T-helper 17 cell (primary cell): ENCODE results near the gene ZDHHC19. TPM values are rescaled to one million over a fixed set of nuclear protein-coding genes. Genes with fewer than 3 reads are reported as not detected.
"Not testable (repeated sequence)": the region's sequence is repeated elsewhere in the genome, so short reads cannot be mapped to it uniquely, and the experiment has no call there.

Experiments
- ATAC-seq: fragments of 150-1000 bp; cut with Tn5 transposase; 2 replicates; pipeline ENCODE4 v1.10.0; 2021; ENCODE audit warnings: mild to moderate bottlenecking, moderate library complexity
- DNase-seq, 3 donors: peaks; one replicate each; pipeline versions ENCODE4 v3.0.0 to v3.0.0-alpha.2; 2020 to 2021
- H3K9me3 ChIP-seq: one replicate; pipeline ENCODE4 v1.7.0; 2013; ENCODE audit warnings: low read length, mild to moderate bottlenecking; ENCODE audit not compliant: control insufficient read depth, poor library complexity, severe bottlenecking
- H3K27ac Mint-ChIP-seq: one replicate; pipeline ENCODE4 v1.8.0; 2022; ENCODE audit warnings: mild to moderate bottlenecking, moderate library complexity, mixed read lengths
- H3K27me3 Mint-ChIP-seq: one replicate; pipeline ENCODE4 v1.8.0; 2022; ENCODE audit warnings: mixed read lengths
- H3K36me3 Mint-ChIP-seq: one replicate; pipeline ENCODE4 v1.8.0; 2022; ENCODE audit warnings: low read depth, mixed read lengths
- H3K4me1 Mint-ChIP-seq: one replicate; pipeline ENCODE4 v1.8.0; 2022; ENCODE audit warnings: mild to moderate bottlenecking, mixed read lengths
- H3K4me3 Mint-ChIP-seq: one replicate; pipeline ENCODE4 v1.8.0; 2022; ENCODE audit warnings: mild to moderate bottlenecking, moderate library complexity, mixed read lengths
- total RNA-seq, 4 donors: library from RNA in 2 of 4; stranded (reverse) in 2 of 4; gene quantifications; one replicate each; pipeline ENCODE4 v1.2.3 and lab custom pipeline; 2022 to 2026

ZDHHC19 gene
- total RNA-seq, 2 donors from 2014 or later: not detected

DNA sequence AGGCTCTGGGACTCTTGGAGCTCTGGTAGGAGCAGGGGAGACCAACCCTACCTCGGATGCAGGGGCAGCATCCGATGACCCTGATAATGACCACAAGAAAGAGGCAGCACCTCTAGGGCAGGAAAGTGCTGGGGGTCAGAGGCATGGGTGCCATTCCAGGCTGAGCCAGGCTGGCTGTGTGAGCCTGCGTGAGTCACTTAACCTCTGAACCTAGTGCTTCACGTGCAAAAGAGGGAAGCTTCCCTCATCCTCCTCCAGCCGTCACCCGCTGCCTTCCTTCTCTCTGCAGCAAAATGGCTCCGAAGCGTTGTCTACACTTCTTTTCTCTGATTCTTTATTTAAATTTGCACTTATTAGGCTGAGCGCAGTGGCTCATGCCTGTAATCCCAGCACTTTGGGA is 35.5 kb downstream of the ZDHHC19 start:
- ATAC-seq: no peak
- no peaks in the 10 kb centered on the region for H3K9me3 ChIP-seq
- DNase-seq: no peak
- H3K4me3 Mint-ChIP-seq: no peak overlapping the region
- no peak overlapping the region for H3K27ac Mint-ChIP-seq
- no peaks in the 10 kb centered on the region for H3K36me3 Mint-ChIP-seq
- peaks cover 18% of the 10 kb centered on the region for H3K4me1 Mint-ChIP-seq
- H3K27me3 Mint-ChIP-seq: no peaks in the 10 kb centered on the region

DNA sequence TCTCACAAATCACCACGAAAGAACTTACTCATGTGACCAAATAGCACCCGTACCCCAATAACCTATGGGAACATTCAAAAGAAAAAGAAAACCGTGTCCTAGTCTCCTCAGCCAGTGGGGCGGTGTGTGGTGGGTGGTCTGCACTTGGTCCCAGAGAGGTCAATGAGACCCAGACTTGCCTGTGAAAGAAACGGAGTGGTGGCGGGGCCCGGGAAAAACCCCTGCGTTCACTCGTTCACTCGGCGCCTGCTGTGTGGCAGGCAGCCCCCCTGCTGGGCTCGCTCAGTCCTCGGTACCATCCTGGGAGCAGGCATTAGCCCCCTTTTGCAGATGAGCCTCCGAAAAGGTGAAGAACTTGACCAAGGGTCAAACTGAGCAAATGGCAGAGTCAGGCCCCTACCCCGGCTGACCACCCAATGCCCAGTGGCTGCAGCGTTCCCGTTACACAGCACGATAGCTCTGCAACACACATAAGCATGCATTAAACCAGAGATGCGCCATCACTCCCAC is 36.0 kb downstream of the ZDHHC19 start:
- no peaks in the 10 kb centered on the region for H3K36me3 Mint-ChIP-seq
- no peak for DNase-seq
- H3K4me3 Mint-ChIP-seq: no peak overlapping the region
- H3K4me1 Mint-ChIP-seq: peaks cover 17% of the 10 kb centered on the region
- no peak overlapping the region for H3K27ac Mint-ChIP-seq
- no peak for ATAC-seq
- no peaks in the 10 kb centered on the region for H3K9me3 ChIP-seq
- H3K27me3 Mint-ChIP-seq: no peaks in the 10 kb centered on the region

DNA sequence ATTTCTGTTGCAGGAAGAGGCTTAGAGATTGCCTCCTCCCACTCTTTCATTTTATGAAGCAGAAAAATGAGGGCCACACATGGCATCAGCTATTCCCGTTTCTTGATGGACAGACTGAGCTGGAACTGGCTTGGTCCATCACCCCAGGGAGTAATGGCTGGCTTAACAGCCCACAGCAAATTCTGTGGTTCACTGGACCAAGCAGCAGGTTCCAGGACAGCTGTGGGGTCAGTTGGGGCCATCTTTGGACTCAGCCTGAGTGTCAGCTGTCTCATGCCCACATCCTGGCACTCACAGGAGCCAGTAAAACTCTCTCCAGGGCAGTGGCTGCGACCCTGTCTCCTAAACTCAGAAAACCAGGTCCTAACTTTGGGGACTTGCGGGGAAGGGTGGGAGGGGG is 36.5 kb downstream of the ZDHHC19 start:
- no peaks in the 10 kb centered on the region for H3K9me3 ChIP-seq
- Mint-ChIP-seq H3K27me3 (no peaks in the 10 kb centered on the region), H3K4me3 (no peak overlapping the region), H3K36me3 (no peaks in the 10 kb centered on the region), H3K27ac (no peak overlapping the region), H3K4me1 (peaks cover 12% of the 10 kb centered on the region)
- no peak for DNase-seq
- ATAC-seq: no peak

GRCh38 chr3:196170296-196170695 is 40.9 kb downstream of the ZDHHC19 start:
- not testable (repeated sequence) for H3K36me3 Mint-ChIP-seq, H3K9me3 ChIP-seq, ATAC-seq, H3K27me3 Mint-ChIP-seq, H3K4me1 Mint-ChIP-seq, H3K27ac Mint-ChIP-seq, H3K4me3 Mint-ChIP-seq, DNase-seq

GRCh38 chr3:196169836-196170240 is 41.4 kb downstream of the ZDHHC19 start:
- Mint-ChIP-seq H3K4me1 (peaks cover 4% of the 10 kb centered on the region), H3K27me3 (no peaks in the 10 kb centered on the region), H3K4me3 (no peak overlapping the region), H3K36me3 (no peaks in the 10 kb centered on the region), H3K27ac (no peak overlapping the region)
- ATAC-seq (no peak), DNase-seq (no peak)
- no peaks in the 10 kb centered on the region for H3K9me3 ChIP-seq

DNA sequence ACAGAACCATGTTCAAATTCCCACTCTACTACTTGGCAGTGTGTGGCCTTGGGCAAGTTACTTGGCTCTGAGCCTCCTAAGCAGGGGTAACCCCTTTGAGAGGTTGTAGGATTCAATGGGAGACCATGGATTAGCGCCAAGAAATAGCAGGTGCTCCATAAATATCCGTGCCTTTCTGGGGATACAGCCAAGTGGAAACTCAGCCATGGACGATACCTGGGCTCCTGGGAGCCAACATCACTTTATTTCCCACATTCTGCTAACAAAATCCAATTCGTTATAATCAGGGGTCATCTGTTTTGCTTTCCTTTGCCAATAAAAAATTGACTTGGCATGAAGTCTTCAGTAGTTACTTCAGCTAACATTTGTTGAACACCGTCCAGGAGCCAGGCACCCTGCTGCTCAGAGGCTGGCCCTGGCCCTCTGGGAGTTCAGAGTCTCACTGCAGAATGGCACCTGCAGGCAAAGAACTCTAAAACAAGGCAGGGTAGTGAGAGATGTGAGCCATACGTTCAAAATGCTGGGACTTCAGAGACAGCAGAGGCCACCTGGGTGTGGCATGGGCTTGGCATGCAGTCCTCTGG is 42.3 kb downstream of the ZDHHC19 start:
- no peak overlapping the region for H3K4me3 Mint-ChIP-seq
- no peaks in the 10 kb centered on the region for H3K27me3 Mint-ChIP-seq
- H3K9me3 ChIP-seq: no peaks in the 10 kb centered on the region
- DNase-seq (no peak), ATAC-seq (no peak)
- peaks cover 4% of the 10 kb centered on the region for H3K4me1 Mint-ChIP-seq
- H3K36me3 Mint-ChIP-seq: no peaks in the 10 kb centered on the region
- no peak overlapping the region for H3K27ac Mint-ChIP-seq

GRCh38 chr3:196166741-196167140 is 44.5 kb downstream of the ZDHHC19 start:
- peaks cover 4% of the 10 kb centered on the region for H3K4me1 Mint-ChIP-seq
- no peak for ATAC-seq
- no peaks in the 10 kb centered on the region for H3K36me3 Mint-ChIP-seq
- no peaks in the 10 kb centered on the region for H3K27me3 Mint-ChIP-seq
- no peak for DNase-seq
- no peak overlapping the region for H3K27ac Mint-ChIP-seq
- H3K4me3 Mint-ChIP-seq: no peak overlapping the region
- no peaks in the 10 kb centered on the region for H3K9me3 ChIP-seq

DNA sequence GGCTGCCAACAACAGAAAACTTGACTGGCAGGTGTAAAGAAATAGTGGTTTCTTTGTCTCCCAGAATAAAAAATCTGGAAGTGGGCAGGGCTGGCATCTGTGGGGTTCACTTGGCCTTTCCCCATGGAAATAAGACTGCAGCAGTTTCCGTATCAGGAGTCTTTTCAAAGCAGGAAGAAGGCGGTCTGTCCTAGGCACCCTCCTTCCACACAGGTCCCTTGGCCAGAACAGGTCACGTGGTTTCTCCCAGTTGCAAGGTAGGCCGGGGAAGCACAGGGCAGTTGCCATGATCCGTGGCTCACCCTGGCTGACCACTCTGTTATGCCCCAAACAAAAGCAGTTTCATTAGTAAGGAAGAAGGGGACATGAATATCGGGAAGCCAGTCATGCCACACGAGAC is 45.4 kb downstream of the ZDHHC19 start:
- no peaks in the 10 kb centered on the region for H3K36me3 Mint-ChIP-seq
- no peak for ATAC-seq
- DNase-seq: no peak
- H3K4me3 Mint-ChIP-seq: no peak overlapping the region
- H3K27ac Mint-ChIP-seq: no peak overlapping the region
- H3K9me3 ChIP-seq: no peaks in the 10 kb centered on the region
- no peaks in the 10 kb centered on the region for H3K27me3 Mint-ChIP-seq
- peaks cover 4% of the 10 kb centered on the region for H3K4me1 Mint-ChIP-seq

DNA sequence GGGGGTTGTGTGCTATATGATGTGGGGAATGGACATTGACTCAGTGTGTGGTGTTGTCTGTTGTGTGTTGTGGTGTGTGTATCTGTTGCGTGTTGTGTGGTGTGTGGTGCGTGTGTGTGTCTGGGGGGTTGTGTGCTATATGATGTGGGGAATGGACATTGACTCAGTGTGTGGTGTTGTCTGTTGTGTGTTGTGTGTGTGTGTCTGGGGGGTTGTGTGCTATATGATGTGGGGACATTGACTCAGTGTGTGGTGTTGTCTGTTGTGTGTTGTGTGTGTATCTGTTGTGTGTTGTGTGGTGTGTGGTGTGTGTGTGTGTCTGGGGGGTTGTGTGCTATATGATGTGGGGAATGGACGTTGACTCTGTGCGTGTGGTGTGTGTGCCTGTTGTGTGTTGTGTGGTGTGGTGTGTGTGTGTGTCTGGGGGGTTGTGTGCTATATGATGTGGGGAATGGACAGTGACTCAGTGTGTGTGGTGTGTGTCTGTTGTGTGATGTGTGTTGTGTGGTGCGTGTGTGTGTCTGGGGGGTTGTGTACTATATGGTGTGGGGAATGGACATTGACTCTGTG is 46.1 kb downstream of the ZDHHC19 start:
- not testable (repeated sequence) for H3K36me3 Mint-ChIP-seq, H3K27ac Mint-ChIP-seq, H3K27me3 Mint-ChIP-seq, DNase-seq, H3K4me3 Mint-ChIP-seq, ATAC-seq, H3K9me3 ChIP-seq
- H3K4me1 Mint-ChIP-seq: peaks cover 11% of the 10 kb centered on the region

- peaks cover 12% of the 10 kb centered on the region for H3K4me1 Mint-ChIP-seq
- no peaks in the 10 kb centered on the region for H3K27me3 Mint-ChIP-seq
- no peak overlapping the region for H3K27ac Mint-ChIP-seq
- H3K36me3 Mint-ChIP-seq: no peaks in the 10 kb centered on the region
- ATAC-seq (no peak), DNase-seq (no peak)
- H3K4me3 Mint-ChIP-seq: no peak overlapping the region
- no peaks in the 10 kb centered on the region for H3K9me3 ChIP-seq
Measured at GRCh38 chr3:196164576-196164975, 46.6 kb downstream of the ZDHHC19 start.

DNA sequence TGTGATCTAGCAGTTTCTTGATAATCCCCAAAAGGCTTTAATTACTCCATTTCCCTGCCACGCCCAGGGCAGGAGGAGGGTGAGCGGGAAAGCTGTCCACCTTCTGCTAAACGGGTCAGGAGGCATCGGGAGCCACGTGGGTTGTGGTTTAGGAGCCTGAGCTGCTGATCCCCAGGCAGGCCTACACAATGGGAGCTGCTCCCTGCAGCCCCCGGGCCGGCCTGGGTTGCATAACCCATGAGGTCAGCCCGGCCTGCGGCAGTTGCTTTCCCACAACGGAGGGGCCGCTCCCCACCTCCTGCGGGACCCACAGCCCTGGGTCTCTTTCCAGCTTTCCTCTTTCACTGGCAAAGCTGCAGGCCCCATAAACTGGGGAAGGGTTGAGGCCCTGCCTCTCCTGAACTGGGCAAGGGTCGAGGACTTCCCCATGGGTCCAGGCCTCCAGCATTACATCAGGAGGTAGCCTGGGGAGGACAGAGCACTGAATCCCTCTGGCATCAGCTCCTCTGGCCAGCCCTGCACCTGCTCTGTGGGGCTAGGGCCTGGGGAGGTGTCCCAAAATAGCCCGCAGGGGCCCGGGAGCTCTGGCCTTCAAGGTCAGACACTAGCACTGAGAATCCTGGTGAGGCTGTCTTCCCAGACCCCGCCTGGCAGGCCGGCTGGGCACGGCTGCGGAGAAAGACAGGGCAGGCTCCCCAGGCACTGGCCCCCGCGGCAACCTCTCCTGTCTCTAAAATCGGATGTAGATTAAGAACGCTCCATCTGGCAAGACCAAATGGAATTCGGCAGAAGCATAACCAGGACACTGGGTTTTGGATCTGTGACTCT is 47.3 kb downstream of the ZDHHC19 start:
- H3K9me3 ChIP-seq: no peaks in the 10 kb centered on the region
- no peak for DNase-seq
- Mint-ChIP-seq H3K27ac (no peak overlapping the region), H3K27me3 (no peaks in the 10 kb centered on the region), H3K36me3 (no peaks in the 10 kb centered on the region), H3K4me3 (no peak overlapping the region), H3K4me1 (peaks cover 12% of the 10 kb centered on the region)
- ATAC-seq: no peak

DNA sequence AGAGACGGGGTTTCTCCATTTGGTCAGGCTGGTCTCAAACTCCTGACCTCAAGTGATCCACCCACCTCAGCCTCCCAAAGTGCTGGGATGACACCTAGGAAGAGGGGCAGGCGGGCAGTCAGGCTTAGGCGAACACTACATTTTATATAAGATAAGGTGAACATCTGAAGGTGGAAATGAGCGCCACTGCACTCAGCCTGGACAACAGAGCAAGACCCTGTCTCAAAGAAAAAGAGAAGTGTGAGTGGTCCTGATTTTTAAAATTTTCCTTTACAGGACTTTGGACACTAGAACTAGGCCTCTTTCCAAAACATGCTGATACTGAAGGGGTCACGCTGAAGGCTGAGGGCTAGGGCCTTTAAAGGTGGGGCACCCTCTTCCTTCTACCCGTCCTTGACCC is 48.0 kb downstream of the ZDHHC19 start:
- Mint-ChIP-seq H3K4me1 (peaks cover 12% of the 10 kb centered on the region), H3K4me3 (no peak overlapping the region), H3K27me3 (no peaks in the 10 kb centered on the region), H3K36me3 (no peaks in the 10 kb centered on the region), H3K27ac (no peak overlapping the region)
- DNase-seq: no peak
- H3K9me3 ChIP-seq: no peaks in the 10 kb centered on the region
- ATAC-seq: no peak

- H3K27me3 Mint-ChIP-seq: no peaks in the 10 kb centered on the region
- no peaks in the 10 kb centered on the region for H3K36me3 Mint-ChIP-seq
- no peak overlapping the region for H3K27ac Mint-ChIP-seq
- H3K4me1 Mint-ChIP-seq: peaks cover 10% of the 10 kb centered on the region
- ATAC-seq (no peak), DNase-seq (no peak)
- H3K9me3 ChIP-seq: no peaks in the 10 kb centered on the region
- no peak overlapping the region for H3K4me3 Mint-ChIP-seq
Measured at GRCh38 chr3:196162679-196163078, 48.5 kb downstream of the ZDHHC19 start.
